Chondrocyte (in vitro differentiated cells): ENCODE results near the gene SNUPN. TPM values are rescaled to one million over a fixed set of nuclear protein-coding genes. Genes with fewer than 3 reads are reported as not detected.

Source experiments
- DNase-seq: peaks from one replicate; pipeline ENCODE4 v3.0.0; 2021; ENCODE audit warnings: mixed read lengths, low spot score
- H3K27ac Mint-ChIP-seq: one replicate; pipeline ENCODE4 v1.8.0; 2021; ENCODE audit warnings: mild to moderate bottlenecking, moderate library complexity, mixed read lengths; ENCODE audit not compliant: unreplicated experiment
- H3K27me3 Mint-ChIP-seq: 2 replicates; pipeline ENCODE4 v1.8.0; 2021; ENCODE audit warnings: low read depth, mixed read lengths
- H3K36me3 Mint-ChIP-seq: 2 replicates; pipeline ENCODE4 v1.8.0; 2021; ENCODE audit warnings: low read depth, mixed read lengths
- H3K4me1 Mint-ChIP-seq: 2 replicates; pipeline ENCODE4 v1.8.0; 2021; ENCODE audit warnings: low read depth, mild to moderate bottlenecking, mixed read lengths
- H3K4me3 Mint-ChIP-seq: one replicate; pipeline ENCODE4 v1.8.0; 2021; ENCODE audit warnings: mild to moderate bottlenecking, moderate library complexity, mixed read lengths; ENCODE audit not compliant: unreplicated experiment
- H3K9me3 Mint-ChIP-seq: 2 replicates; pipeline ENCODE4 v1.8.0; 2021; ENCODE audit warnings: low read depth, mixed read lengths
- total RNA-seq: library from RNA; stranded (reverse); gene quantifications from 3 replicates; pipeline ENCODE4 v1.2.1, GENCODE V29; 2021
- TF ChIP-seq, protein P1 (sequence below): fragments of 200-600 bp; sonication (generic); IDR thresholded peaks from 2 replicates; pipeline ENCODE4 v1.5.0; 2021; ENCODE audit warnings: antibody characterized with exemption, mild to moderate bottlenecking, moderate library complexity

The SNUPN gene
- total RNA-seq, 1 donor from 2014 or later, result 21.7 TPM

DNA sequence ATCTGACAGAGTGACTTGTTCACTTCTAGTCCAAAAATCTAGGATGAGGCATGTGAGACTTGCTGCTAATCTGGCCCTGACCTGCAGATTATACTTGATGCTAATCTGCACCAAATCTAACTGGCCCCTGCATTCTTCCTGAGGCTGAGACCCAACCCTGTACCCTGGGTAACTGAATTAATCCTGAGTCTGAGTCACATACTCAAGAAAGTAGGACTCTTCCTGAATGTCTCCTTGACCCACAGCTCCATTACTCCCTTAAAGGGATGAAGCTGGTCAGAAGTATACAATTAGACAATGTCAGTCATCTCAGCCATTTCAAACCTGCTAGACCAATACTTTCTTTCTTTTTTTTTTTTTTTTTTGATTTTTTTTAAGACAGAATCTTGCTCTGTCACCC is 71.9 kb downstream of the SNUPN start:
- H3K27me3 Mint-ChIP-seq, result no peaks in the 10 kb centered on the region
- peaks cover 13% of the 10 kb centered on the region for H3K4me1 Mint-ChIP-seq
- H3K4me3 Mint-ChIP-seq, result no peak overlapping the region
- H3K36me3 Mint-ChIP-seq, result no peaks in the 10 kb centered on the region
- DNase-seq, result no peak
- TF ChIP-seq, protein P1, sequence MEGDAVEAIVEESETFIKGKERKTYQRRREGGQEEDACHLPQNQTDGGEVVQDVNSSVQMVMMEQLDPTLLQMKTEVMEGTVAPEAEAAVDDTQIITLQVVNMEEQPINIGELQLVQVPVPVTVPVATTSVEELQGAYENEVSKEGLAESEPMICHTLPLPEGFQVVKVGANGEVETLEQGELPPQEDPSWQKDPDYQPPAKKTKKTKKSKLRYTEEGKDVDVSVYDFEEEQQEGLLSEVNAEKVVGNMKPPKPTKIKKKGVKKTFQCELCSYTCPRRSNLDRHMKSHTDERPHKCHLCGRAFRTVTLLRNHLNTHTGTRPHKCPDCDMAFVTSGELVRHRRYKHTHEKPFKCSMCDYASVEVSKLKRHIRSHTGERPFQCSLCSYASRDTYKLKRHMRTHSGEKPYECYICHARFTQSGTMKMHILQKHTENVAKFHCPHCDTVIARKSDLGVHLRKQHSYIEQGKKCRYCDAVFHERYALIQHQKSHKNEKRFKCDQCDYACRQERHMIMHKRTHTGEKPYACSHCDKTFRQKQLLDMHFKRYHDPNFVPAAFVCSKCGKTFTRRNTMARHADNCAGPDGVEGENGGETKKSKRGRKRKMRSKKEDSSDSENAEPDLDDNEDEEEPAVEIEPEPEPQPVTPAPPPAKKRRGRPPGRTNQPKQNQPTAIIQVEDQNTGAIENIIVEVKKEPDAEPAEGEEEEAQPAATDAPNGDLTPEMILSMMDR, result no peak
- H3K9me3 Mint-ChIP-seq, result no peaks in the 10 kb centered on the region
- no peak overlapping the region for H3K27ac Mint-ChIP-seq

DNA sequence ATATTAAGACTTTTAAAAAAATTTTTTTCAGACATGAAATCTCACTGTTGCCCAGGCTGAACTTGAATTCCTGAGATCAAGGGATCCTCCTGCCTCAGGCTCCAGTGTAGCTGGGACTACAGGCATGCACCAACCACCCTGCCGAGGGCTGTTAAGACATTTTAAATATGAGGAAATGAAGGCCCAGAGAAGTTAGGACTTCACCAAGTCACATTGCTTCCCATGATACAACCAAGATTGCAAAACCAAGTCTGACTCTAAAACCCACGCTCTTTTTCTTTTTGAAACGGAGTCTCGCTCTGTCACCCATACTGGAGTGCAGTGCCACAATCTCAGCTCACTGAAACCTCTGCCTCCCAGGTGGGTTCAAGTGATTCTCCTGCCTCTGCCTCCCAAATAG is 74.4 kb downstream of the SNUPN start:
- no peaks in the 10 kb centered on the region for H3K9me3 Mint-ChIP-seq
- H3K4me3 Mint-ChIP-seq, result no peak overlapping the region
- H3K4me1 Mint-ChIP-seq, result peaks cover 14% of the 10 kb centered on the region
- TF ChIP-seq, protein P1, result no peak
- peak overlapping the region; percentile 17 for H3K27ac Mint-ChIP-seq
- no peaks in the 10 kb centered on the region for H3K36me3 Mint-ChIP-seq
- H3K27me3 Mint-ChIP-seq, result no peaks in the 10 kb centered on the region
- no peak for DNase-seq

Other genes with a start within 250 kb of the SNUPN start
- gene SIN3A, start 174.0 kb downstream of the SNUPN start, total RNA-seq, result 39.3 to 50.9 TPM (median 44.9 TPM) in 3 replicates
- 33.2 to 36.8 TPM (median 33.6 TPM) in 3 replicates for gene PTPN9, start 46.4 kb downstream of the SNUPN start, total RNA-seq
- gene IMP3, start 14.5 kb upstream of the SNUPN start, total RNA-seq, result 28.7 to 30.0 TPM (median 29.0 TPM) in 3 replicates
- 21.6 to 31.2 TPM (median 30.2 TPM) in 3 replicates for gene SNX33, start 22.2 kb upstream of the SNUPN start, total RNA-seq
- 302 to 607 TPM (median 595 TPM) in 3 replicates for gene CSPG4, start 87.1 kb upstream of the SNUPN start, total RNA-seq
- 60.6 to 77.5 TPM (median 62.1 TPM) in 3 replicates for gene UBE2Q2, start 217.7 kb upstream of the SNUPN start, total RNA-seq